Loucy (cell line): ENCODE data around the gene TMEM139.

Source experiments
- H2AFZ ChIP-seq: fragments of 200-600 bp; sonication (generic); 2 replicates; pipeline ENCODE4 v1.6.0; 2016; ENCODE audit warnings: antibody characterized with exemption, mild to moderate bottlenecking, low read length, moderate library complexity
- H3F3A ChIP-seq: fragments of 200-600 bp; 2 replicates; pipeline ENCODE4 v1.6.0; 2016; ENCODE audit warnings: antibody characterized with exemption, low read depth, mild to moderate bottlenecking
- H3K27me3 ChIP-seq: fragments of 200-600 bp; sonication (generic); 2 replicates; pipeline ENCODE4 v1.6.1; 2014; ENCODE audit warnings: low read length, mild to moderate bottlenecking; ENCODE audit not compliant: insufficient read depth, poor library complexity, severe bottlenecking
- H3K36me3 ChIP-seq: fragments of 200-600 bp; sonication (generic); 2 replicates; pipeline ENCODE4 v1.6.1; 2016; ENCODE audit warnings: low read length; ENCODE audit not compliant: insufficient read depth
- H3K4me1 ChIP-seq: fragments of 200-600 bp; sonication (generic); 2 replicates; pipeline ENCODE4 v1.5.1; 2014; ENCODE audit warnings: low read length, mild to moderate bottlenecking; ENCODE audit not compliant: insufficient read depth, poor library complexity, severe bottlenecking
- H3K4me2 ChIP-seq: fragments of 200-600 bp; sonication (generic); 2 replicates; pipeline ENCODE4 v1.6.0; 2014; ENCODE audit warnings: antibody characterized with exemption, low read length, low read depth, mild to moderate bottlenecking; ENCODE audit not compliant: poor library complexity, severe bottlenecking
- H3K4me3 ChIP-seq: fragments of 200-600 bp; sonication (generic); 2 replicates; pipeline ENCODE4 v1.5.1; 2014; ENCODE audit warnings: low read length, mild to moderate bottlenecking, mixed read lengths; ENCODE audit not compliant: poor library complexity, severe bottlenecking
- H3K79me2 ChIP-seq: fragments of 200-600 bp; sonication (generic); 2 replicates; pipeline ENCODE4 v1.6.1; 2014; ENCODE audit warnings: low read length; ENCODE audit not compliant: insufficient read depth
- H3K9ac ChIP-seq: fragments of 200-600 bp; sonication (generic); 2 replicates; pipeline ENCODE4 v1.6.0; 2014; ENCODE audit warnings: mild to moderate bottlenecking, low read depth, low read length, moderate library complexity; ENCODE audit not compliant: poor library complexity, severe bottlenecking
- H3K9me2 ChIP-seq: fragments of 200-600 bp; sonication (generic); replicated peaks from 2 replicates; pipeline ENCODE4 v1.6.1; 2016; ENCODE audit warnings: low read depth, low read length, mixed read lengths
- H3K9me3 ChIP-seq: fragments of 200-600 bp; sonication (generic); 2 replicates; pipeline ENCODE4 v1.6.1; 2014; ENCODE audit warnings: mild to moderate bottlenecking, antibody characterized with exemption, low read length, low read depth; ENCODE audit not compliant: insufficient read depth
- H4K20me1 ChIP-seq: fragments of 200-600 bp; sonication (generic); 2 replicates; pipeline ENCODE4 v1.6.0; 2014; ENCODE audit warnings: antibody characterized with exemption, low read length, mild to moderate bottlenecking; ENCODE audit not compliant: insufficient read depth, poor library complexity, severe bottlenecking
- CTCF ChIP-seq: fragments of 200-600 bp; sonication (generic); conservative IDR thresholded peaks from 2 replicates; pipeline ENCODE4 v1.5.1; 2014; ENCODE audit warnings: mild to moderate bottlenecking, antibody characterized with exemption, low read length
- EZH2phosphoT487 ChIP-seq: fragments of 200-600 bp; IDR thresholded peaks from 2 replicates; pipeline ENCODE4 v1.6.1; 2018; ENCODE audit warnings: antibody characterized with exemption, mild to moderate bottlenecking, moderate library complexity, borderline replicate concordance

The TMEM139 gene

DNA sequence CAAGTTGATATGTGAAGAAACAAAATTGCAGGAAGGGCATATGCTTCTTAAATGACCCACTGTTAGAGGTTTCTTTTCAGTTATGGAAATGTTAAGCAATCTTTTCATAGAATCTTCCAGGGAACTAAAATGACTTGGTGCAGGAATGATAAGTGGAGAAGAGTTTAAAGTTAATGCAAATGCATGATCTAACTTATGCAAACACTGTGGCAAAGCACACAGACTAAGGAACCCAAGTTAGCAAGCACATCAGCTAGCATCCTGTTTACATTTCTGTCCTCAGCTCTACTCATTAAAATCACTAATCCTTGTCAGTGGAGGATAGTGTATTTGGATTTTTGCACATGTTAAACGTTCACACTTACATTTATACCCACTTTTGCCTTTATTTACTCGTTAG is 40.5 kb downstream of the TMEM139 start:
- no peaks in the 10 kb centered on the region for H3K79me2 ChIP-seq
- no peak overlapping the region for H2AFZ ChIP-seq
- H3K9me2 ChIP-seq: no peaks in the 10 kb centered on the region
- no peak overlapping the region for H3K9ac ChIP-seq
- no peaks in the 10 kb centered on the region for H3K36me3 ChIP-seq
- no peak overlapping the region for H3K4me3 ChIP-seq
- H4K20me1 ChIP-seq: no peaks in the 10 kb centered on the region
- TF ChIP-seq EZH2phosphoT487 (no peak), CTCF (no peak)
- no peak overlapping the region for H3K4me2 ChIP-seq
- H3F3A ChIP-seq: no peaks in the 10 kb centered on the region
- no peaks in the 10 kb centered on the region for H3K27me3 ChIP-seq
- no peaks in the 10 kb centered on the region for H3K9me3 ChIP-seq
- H3K4me1 ChIP-seq: no peaks in the 10 kb centered on the region

GRCh38 chr7:143327903-143328302 is 43.1 kb downstream of the TMEM139 start:
- Histone ChIP-seq H3K4me1 (no peaks in the 10 kb centered on the region), H3K4me2 (no peak overlapping the region), H3K9ac (no peak overlapping the region), H3K36me3 (no peaks in the 10 kb centered on the region), H3K9me2 (no peaks in the 10 kb centered on the region), H2AFZ (no peak overlapping the region), H3F3A (no peaks in the 10 kb centered on the region), H4K20me1 (no peaks in the 10 kb centered on the region), H3K79me2 (no peaks in the 10 kb centered on the region), H3K9me3 (no peaks in the 10 kb centered on the region), H3K4me3 (no peak overlapping the region), H3K27me3 (no peaks in the 10 kb centered on the region)
- no peak for TF ChIP-seq EZH2phosphoT487
- TF ChIP-seq CTCF: no peak

GRCh38 chr7:143329471-143330170 is 44.9 kb downstream of the TMEM139 start:
- Histone ChIP-seq H3K9me3 (no peaks in the 10 kb centered on the region), H3F3A (no peaks in the 10 kb centered on the region), H4K20me1 (no peaks in the 10 kb centered on the region), H3K4me2 (no peak overlapping the region), H3K9me2 (no peaks in the 10 kb centered on the region), H3K9ac (no peak overlapping the region), H2AFZ (no peak overlapping the region), H3K4me3 (no peak overlapping the region), H3K27me3 (no peaks in the 10 kb centered on the region), H3K36me3 (no peaks in the 10 kb centered on the region), H3K79me2 (no peaks in the 10 kb centered on the region), H3K4me1 (no peaks in the 10 kb centered on the region)
- TF ChIP-seq EZH2phosphoT487: no peak
- peak; percentile 64 for TF ChIP-seq CTCF
